Measurements from ENCODE around the gene KIF16B. TPM values are rescaled to one million over a fixed set of nuclear protein-coding genes. Genes with fewer than 3 reads are reported as not detected.

KIF16B gene
- total RNA-seq, 4 donors from 2014 or later = 19.9 to 40.2 (median 20.5) TPM

GRCh38 chr20:16245879-16246278 is 327.4 kb downstream of the KIF16B start:
- TF ChIP-seq EP300 (IDR thresholded peaks at IDR 0.05) = no peak
- TF ChIP-seq POLR2A (IDR thresholded peaks at IDR 0.05) = no peak
- TF ChIP-seq CTCF (IDR thresholded peaks at IDR 0.05) = no peak
- WGBS, 2 donors = 78 to 82% methylated on average over 9 of the region's 9 CpGs
- Histone ChIP-seq H3K4me1 (peaks cover 0 to 3% (median 0%) of the 10 kb centered on the region in 4 donors), H3K36me3 (no peaks in the 10 kb centered on the region), H3K27me3 (no peaks in the 10 kb centered on the region), H3K9me3 (no peaks in the 10 kb centered on the region), H3K27ac (no peak overlapping the region), H3K4me3 (no peak overlapping the region)
- DNase-seq (ENCODE audit: low spot score in 2 of 2) = no peak

- 92 to 96% methylated on average over 5 of the region's 5 CpGs for WGBS, 2 donors
- H3K27me3 ChIP-seq = no peaks in the 10 kb centered on the region
- H3K27ac ChIP-seq = no peak overlapping the region
- no peak overlapping the region for H3K4me3 ChIP-seq
- peaks cover 0 to 3% (median 0%) of the 10 kb centered on the region in 4 donors for H3K4me1 ChIP-seq
- H3K36me3 ChIP-seq = no peaks in the 10 kb centered on the region
- TF ChIP-seq POLR2A (IDR thresholded peaks at IDR 0.05) (no peak), EP300 (IDR thresholded peaks at IDR 0.05) (no peak), CTCF (IDR thresholded peaks at IDR 0.05) (no peak)
- DNase-seq (ENCODE audit: low spot score in 2 of 2) = no peak
- peaks cover 0 to 9% (median 0%) of the 10 kb centered on the region in 4 donors for H3K9me3 ChIP-seq
Measured at GRCh38 chr20:16244892-16245291, 328.4 kb downstream of the KIF16B start.

- TF ChIP-seq POLR2A (IDR thresholded peaks at IDR 0.05) (no peak), CTCF (IDR thresholded peaks at IDR 0.05) (no peak), EP300 (IDR thresholded peaks at IDR 0.05) (no peak)
- Histone ChIP-seq H3K9me3 (peaks cover 0 to 23% (median 2%) of the 10 kb centered on the region in 4 donors), H3K27me3 (no peaks in the 10 kb centered on the region), H3K4me1 (peaks cover 0 to 2% (median 0%) of the 10 kb centered on the region in 4 donors), H3K36me3 (no peaks in the 10 kb centered on the region), H3K4me3 (no peak overlapping the region), H3K27ac (no peak overlapping the region)
- 46 to 51% methylated on average over 4 of the region's 4 CpGs for WGBS, 2 donors
- DNase-seq (ENCODE audit: low spot score in 2 of 2) = no peak
Measured at GRCh38 chr20:16243470-16243869, 329.8 kb downstream of the KIF16B start.

GRCh38 chr20:16241911-16242310 is 331.3 kb downstream of the KIF16B start:
- peaks cover 0 to 34% (median 2%) of the 10 kb centered on the region in 4 donors for H3K9me3 ChIP-seq
- no peaks in the 10 kb centered on the region for H3K36me3 ChIP-seq
- no peaks in the 10 kb centered on the region for H3K27me3 ChIP-seq
- no peak for DNase-seq (ENCODE audit: low spot score in 2 of 2)
- TF ChIP-seq POLR2A (IDR thresholded peaks at IDR 0.05) (no peak), EP300 (IDR thresholded peaks at IDR 0.05) (no peak), CTCF (IDR thresholded peaks at IDR 0.05) (no peak)
- no peak overlapping the region for H3K27ac ChIP-seq
- H3K4me1 ChIP-seq = no peaks in the 10 kb centered on the region
- no peak overlapping the region for H3K4me3 ChIP-seq

GRCh38 chr20:16240355-16240754 is 332.9 kb downstream of the KIF16B start:
- no peak for DNase-seq (ENCODE audit: low spot score in 2 of 2)
- Histone ChIP-seq H3K9me3 (peaks cover 0 to 34% (median 2%) of the 10 kb centered on the region in 4 donors), H3K27me3 (no peaks in the 10 kb centered on the region), H3K36me3 (no peaks in the 10 kb centered on the region), H3K27ac (no peak overlapping the region), H3K4me1 (no peaks in the 10 kb centered on the region), H3K4me3 (no peak overlapping the region)
- TF ChIP-seq CTCF (IDR thresholded peaks at IDR 0.05) (no peak), EP300 (IDR thresholded peaks at IDR 0.05) (no peak), POLR2A (IDR thresholded peaks at IDR 0.05) (no peak)
